AG04450 (cell line): ENCODE measurements around the gene SLC39A11. TPM values are rescaled to one million over a fixed set of nuclear protein-coding genes. Genes with fewer than 3 reads are reported as not detected.
A peak's percentile ranks its signal among the peaks of the same experiment; 100 is the strongest.

Experiments used
- CTCF ChIA-PET: fragments of 300-600, 350-600 bp; formaldehyde crosslinking; extraction: SDS; loops from one replicate; lab custom pipeline; 2022; ENCODE audit warnings: antibody characterized with exemption, inconsistent platforms; lab: Charles Lee
- POLR2A ChIA-PET: fragments of 350-600 bp; formaldehyde crosslinking; extraction: SDS; loops from one replicate; lab custom pipeline; 2021; ENCODE audit warnings: antibody characterized with exemption, inconsistent platforms; lab: Yijun Ruan, JAX
- DNase-seq: peaks from one replicate; pipeline ENCODE4 v3.0.0-alpha.2; 2011; ENCODE audit warnings: low read depth, low spot score
- H3K27ac ChIP-seq: one replicate; pipeline ENCODE4 v1.5.1; 2012; ENCODE audit warnings: low read depth, low read length, control low read depth
- H3K27me3 ChIP-seq: one replicate; pipeline ENCODE4 v1.6.0; 2012; ENCODE audit warnings: low read length; ENCODE audit not compliant: control insufficient read depth, insufficient read depth
- H3K4me3 ChIP-seq: 2 replicates; pipeline ENCODE4 v1.5.1; 2011; ENCODE audit warnings: mild to moderate bottlenecking, low read depth, low read length, control low read depth
- H3K9me3 ChIP-seq: 2 replicates; pipeline ENCODE4 v1.5.1; 2012; ENCODE audit warnings: low read length; ENCODE audit not compliant: control insufficient read depth, insufficient read depth
- polyA plus RNA-seq: library from polyadenylated mRNA; depleted of rRNA; stranded (reverse); fragments of >200 nt; gene quantifications from 2 replicates; pipeline ENCODE4 v1.2.3, GENCODE V29; 2011
- TF ChIP-seq, protein P1 (sequence below): IDR thresholded peaks from 2 replicates; pipeline ENCODE4 v1.5.1; 2011; ENCODE audit warnings: low read depth, low read length, control low read depth, inconsistent platforms

SLC39A11 gene
- polyA plus RNA-seq, 1 experiment = 18.0 TPM

DNA sequence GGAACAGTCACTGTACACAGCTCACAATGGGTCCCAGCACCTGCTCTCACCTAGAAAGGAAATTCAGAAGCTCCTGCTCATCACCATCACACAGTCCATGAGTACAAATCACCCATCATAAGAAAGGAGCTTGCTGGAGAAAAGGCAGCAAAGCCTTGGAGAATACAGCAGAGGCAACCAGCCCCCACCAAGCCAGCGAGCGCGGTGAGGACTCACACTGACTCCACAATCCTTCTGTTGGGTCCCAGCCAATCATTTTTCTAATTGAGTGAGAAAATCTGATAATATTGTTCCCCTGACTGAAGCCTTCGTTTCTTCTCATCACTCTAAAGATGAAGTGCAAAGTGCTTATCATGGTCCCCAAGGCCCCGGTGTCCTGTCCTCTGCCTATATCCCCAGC, 298.3 kb downstream of the SLC39A11 start:
- ChIA-PET POLR2A (no interaction called here), CTCF (interaction anchor here (0.6 to 1.1 kb wide), 3 partner anchors 69 to 1409 kb away, joined by 3 to 4 read pairs (median 3); partner anchors contain the start of gene COG1)
- peaks cover 32% of the 10 kb centered on the region for H3K9me3 ChIP-seq
- H3K27ac ChIP-seq = no peak overlapping the region
- no peak for DNase-seq
- TF ChIP-seq, protein P1, sequence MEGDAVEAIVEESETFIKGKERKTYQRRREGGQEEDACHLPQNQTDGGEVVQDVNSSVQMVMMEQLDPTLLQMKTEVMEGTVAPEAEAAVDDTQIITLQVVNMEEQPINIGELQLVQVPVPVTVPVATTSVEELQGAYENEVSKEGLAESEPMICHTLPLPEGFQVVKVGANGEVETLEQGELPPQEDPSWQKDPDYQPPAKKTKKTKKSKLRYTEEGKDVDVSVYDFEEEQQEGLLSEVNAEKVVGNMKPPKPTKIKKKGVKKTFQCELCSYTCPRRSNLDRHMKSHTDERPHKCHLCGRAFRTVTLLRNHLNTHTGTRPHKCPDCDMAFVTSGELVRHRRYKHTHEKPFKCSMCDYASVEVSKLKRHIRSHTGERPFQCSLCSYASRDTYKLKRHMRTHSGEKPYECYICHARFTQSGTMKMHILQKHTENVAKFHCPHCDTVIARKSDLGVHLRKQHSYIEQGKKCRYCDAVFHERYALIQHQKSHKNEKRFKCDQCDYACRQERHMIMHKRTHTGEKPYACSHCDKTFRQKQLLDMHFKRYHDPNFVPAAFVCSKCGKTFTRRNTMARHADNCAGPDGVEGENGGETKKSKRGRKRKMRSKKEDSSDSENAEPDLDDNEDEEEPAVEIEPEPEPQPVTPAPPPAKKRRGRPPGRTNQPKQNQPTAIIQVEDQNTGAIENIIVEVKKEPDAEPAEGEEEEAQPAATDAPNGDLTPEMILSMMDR = no peak
- no peak overlapping the region for H3K4me3 ChIP-seq
- no peaks in the 10 kb centered on the region for H3K27me3 ChIP-seq

DNA sequence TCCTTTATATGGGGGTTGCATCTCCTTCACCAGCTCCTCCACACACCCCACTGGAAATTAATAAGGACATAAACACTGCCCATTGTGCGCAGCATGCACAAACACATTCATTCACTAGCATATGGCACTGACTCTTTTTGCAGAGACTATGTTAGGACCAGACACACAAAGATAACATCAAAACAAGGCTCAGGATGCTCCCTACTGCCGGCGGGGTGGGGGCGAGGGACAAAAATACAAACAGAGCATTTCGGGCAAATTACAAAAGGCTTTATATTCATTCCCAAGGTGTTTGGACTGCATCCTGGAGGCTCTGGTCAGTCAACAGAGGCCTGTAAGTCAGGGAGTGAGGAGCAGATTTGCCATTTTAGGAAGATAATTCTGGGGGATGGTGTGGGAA, 299.7 kb downstream of the SLC39A11 start:
- TF ChIP-seq, protein P1 = no peak
- POLR2A ChIA-PET = no interaction called here

DNA sequence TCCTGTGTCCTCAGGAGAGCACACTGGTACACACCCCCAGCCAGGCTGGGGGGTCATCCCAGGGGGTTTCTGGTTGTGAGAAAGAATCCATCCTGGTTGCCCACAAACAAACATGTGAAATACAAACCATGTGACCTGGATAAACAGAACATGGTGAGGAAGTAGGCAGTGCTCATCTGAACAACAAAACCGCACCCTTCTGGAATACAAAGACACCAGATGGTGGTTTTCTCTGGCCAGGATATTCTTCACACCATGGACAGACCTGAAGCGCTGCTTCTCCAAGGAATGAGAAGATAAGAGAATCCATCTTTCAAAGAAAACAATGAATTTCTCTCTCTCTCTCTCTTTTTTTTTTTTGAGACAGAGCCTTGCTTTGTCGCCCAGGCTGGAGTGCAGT, 302.3 kb downstream of the SLC39A11 start:
- H3K27ac ChIP-seq = no peak overlapping the region
- H3K9me3 ChIP-seq = peaks cover 29% of the 10 kb centered on the region
- DNase-seq = no peak
- H3K4me3 ChIP-seq = no peak overlapping the region
- ChIA-PET POLR2A (no interaction called here), CTCF (interaction anchor here (0.5 kb wide), 1 partner anchor 195 kb away, joined by 6 read pairs; no protein-coding TSS in a partner anchor)
- H3K27me3 ChIP-seq = no peaks in the 10 kb centered on the region
- TF ChIP-seq, protein P1 = no peak

More for the DNA sequence above, 299.7 kb downstream of the SLC39A11 start:
- H3K9me3 ChIP-seq = peaks cover 30% of the 10 kb centered on the region
- H3K27me3 ChIP-seq = no peaks in the 10 kb centered on the region
- CTCF ChIA-PET = interaction anchor here (0.9 kb wide), 1 partner anchor 193 kb away, joined by 3 read pairs; no protein-coding TSS in a partner anchor
- no peak overlapping the region for H3K4me3 ChIP-seq
- no peak overlapping the region for H3K27ac ChIP-seq
- DNase-seq = no peak

DNA sequence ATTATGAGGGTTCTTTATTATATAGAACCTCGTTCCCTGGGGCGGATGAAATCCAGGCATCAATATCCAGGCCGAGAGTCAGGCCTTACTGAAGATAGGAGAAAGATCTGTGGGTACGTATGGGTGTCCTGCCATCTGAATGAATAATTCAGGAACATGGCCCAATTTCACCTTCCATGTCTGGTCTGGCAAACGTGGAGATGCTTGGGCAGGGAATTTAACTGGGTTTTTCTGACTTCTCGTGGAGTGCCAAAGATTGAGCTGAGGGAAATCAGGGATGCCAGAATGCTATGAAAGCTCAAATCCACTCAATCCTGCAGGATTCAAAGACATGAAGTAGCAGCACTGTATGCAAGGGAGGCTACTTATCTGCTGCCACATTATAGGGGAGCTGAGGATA, 302.8 kb downstream of the SLC39A11 start:
- no peak for DNase-seq
- ChIA-PET CTCF (interaction anchor here (0.5 kb wide), 1 partner anchor 195 kb away, joined by 6 read pairs; no protein-coding TSS in a partner anchor), POLR2A (no interaction called here)
- no peak overlapping the region for H3K4me3 ChIP-seq
- peaks cover 26% of the 10 kb centered on the region for H3K9me3 ChIP-seq
- TF ChIP-seq, protein P1 = no peak
- H3K27ac ChIP-seq = no peak overlapping the region
- no peaks in the 10 kb centered on the region for H3K27me3 ChIP-seq

DNA sequence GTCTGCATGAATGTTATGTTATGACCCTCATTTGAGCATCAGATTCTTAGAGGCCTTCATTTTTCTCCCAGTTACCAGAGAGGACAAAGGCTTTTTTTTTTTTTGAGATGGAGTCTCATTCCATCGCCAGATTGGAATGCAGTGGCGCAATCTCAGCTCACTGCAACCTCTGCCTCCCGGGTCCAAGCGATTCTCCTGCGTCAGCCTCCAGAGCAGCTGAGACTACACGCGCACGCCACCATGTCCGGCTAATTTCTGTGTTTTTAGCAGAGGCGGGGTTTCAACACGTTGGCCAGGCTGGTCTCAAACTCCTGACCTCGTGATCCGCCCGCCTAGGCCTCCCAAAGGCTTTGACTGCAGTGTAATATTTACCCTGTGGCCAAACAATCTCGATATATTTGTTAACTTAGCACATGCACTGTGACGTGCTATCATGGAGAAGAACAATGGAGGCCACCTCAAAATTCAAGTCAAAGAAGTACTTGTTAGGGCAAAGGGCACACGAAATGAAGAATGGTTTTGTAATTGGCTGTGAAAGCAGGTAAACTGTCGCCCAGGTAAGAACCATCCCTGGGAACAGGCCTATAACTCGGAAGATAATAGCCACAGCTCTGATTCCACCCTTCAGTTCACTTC, 303.4 kb downstream of the SLC39A11 start:
- peak; percentile 4 for DNase-seq
- ChIA-PET CTCF (no interaction called here), POLR2A (no interaction called here)
- H3K9me3 ChIP-seq = peaks cover 20% of the 10 kb centered on the region
- H3K27ac ChIP-seq = no peak overlapping the region
- H3K4me3 ChIP-seq = no peak overlapping the region
- TF ChIP-seq, protein P1 = no peak
- H3K27me3 ChIP-seq = no peaks in the 10 kb centered on the region
